IMR-90 (cell line): ENCODE results near the gene GLTPD2. TPM values are rescaled to one million over a fixed set of nuclear protein-coding genes. Genes with fewer than 3 reads are reported as not detected.

Experiments
- ATAC-seq: fragments of 200-7000 bp; cut with Tn5 transposase; 2 replicates; pipeline ENCODE4 v1.9.1; 2020; ENCODE audit warnings: low read depth, mild to moderate bottlenecking, moderate library complexity
- Bru-seq: library from RNA; stranded (reverse); fragments of 400-500 nt; gene quantifications from one replicate; lab custom pipeline; 2021; lab: Mats Ljungman, UMichigan
- BruChase-seq, 2 experiments: library from RNA; stranded (reverse); fragments of 400-500 nt; gene quantifications; one replicate each; lab custom pipeline; 2021; lab: Mats Ljungman, UMichigan
- BruUV-seq: library from RNA; stranded (reverse); fragments of 400-500 nt; replicated peaks from 2 replicates; lab custom pipeline; 2021; lab: Mats Ljungman, UMichigan
- CTCF ChIA-PET: fragments of 300-600 bp; formaldehyde crosslinking; extraction: SDS; loops from one replicate; lab custom pipeline; 2021; ENCODE audit warnings: antibody characterized with exemption; lab: Yijun Ruan, JAX
- POLR2A ChIA-PET: fragments of 300-600 bp; sonication (Branson Sonifier 250); formaldehyde crosslinking; loops from one replicate; lab custom pipeline; 2022; ENCODE audit warnings: antibody characterized with exemption; ENCODE audit not compliant: unreplicated experiment; lab: Charles Lee
- DNase-seq: peaks from one replicate; pipeline ENCODE4 v3.0.0; 2013
- H2AFZ ChIP-seq: replicated peaks from 2 replicates; pipeline ENCODE3; 2013; ENCODE audit warnings: low read length, mild to moderate bottlenecking; ENCODE audit not compliant: poor library complexity
- H2AK5ac ChIP-seq: 2 replicates; pipeline ENCODE4 v1.6.1; 2013; ENCODE audit warnings: low read depth, low read length, inconsistent platforms
- H2AK9ac ChIP-seq: replicated peaks from 2 replicates; pipeline ENCODE3; 2013; ENCODE audit warnings: mild to moderate bottlenecking, low read depth, low read length, moderate library complexity; ENCODE audit not compliant: poor library complexity
- H2BK120ac ChIP-seq: 2 replicates; pipeline ENCODE4 v1.6.1; 2013; ENCODE audit warnings: low read depth, low read length, inconsistent platforms
- H2BK15ac ChIP-seq: 3 replicates; pipeline ENCODE4 v1.6.1; 2013; ENCODE audit warnings: low read depth, low read length, inconsistent platforms
- H2BK20ac ChIP-seq: 2 replicates; pipeline ENCODE4 v1.6.1; 2013; ENCODE audit warnings: low read depth, mild to moderate bottlenecking, inconsistent platforms, low read length, moderate library complexity
- H2BK5ac ChIP-seq: 2 replicates; pipeline ENCODE4 v1.6.1; 2013; ENCODE audit warnings: mild to moderate bottlenecking, low read depth, low read length, inconsistent platforms; ENCODE audit not compliant: poor library complexity, severe bottlenecking
- H3K14ac ChIP-seq: replicated peaks from 2 replicates; pipeline ENCODE4 v1.6.1; 2013; ENCODE audit warnings: low read depth, low read length, inconsistent platforms
- H3K18ac ChIP-seq: 2 replicates; pipeline ENCODE4 v1.6.1; 2013; ENCODE audit warnings: low read depth, low read length, control low read depth
- H3K23ac ChIP-seq: 2 replicates; pipeline ENCODE4 v1.6.1; 2013; ENCODE audit warnings: low read depth, low read length, inconsistent platforms
- H3K27ac ChIP-seq: 2 replicates; pipeline ENCODE4 v1.5.1; 2013; ENCODE audit warnings: mild to moderate bottlenecking, control low read depth, low read length; ENCODE audit not compliant: insufficient read depth
- H3K27me3 ChIP-seq: 2 replicates; pipeline ENCODE4 v1.6.1; 2013; ENCODE audit warnings: low read length; ENCODE audit not compliant: control insufficient read depth, insufficient read depth
- H3K36me3 ChIP-seq: 2 replicates; pipeline ENCODE4 v1.6.1; 2013; ENCODE audit warnings: low read length, mixed read lengths; ENCODE audit not compliant: control insufficient read depth, insufficient read depth
- H3K4ac ChIP-seq: 2 replicates; pipeline ENCODE4 v1.6.1; 2013; ENCODE audit warnings: low read depth, low read length, inconsistent platforms
- H3K4me1 ChIP-seq: 2 replicates; pipeline ENCODE4 v1.6.1; 2013; ENCODE audit warnings: low read length, mixed read lengths; ENCODE audit not compliant: control insufficient read depth, insufficient read depth
- H3K4me2 ChIP-seq: 2 replicates; pipeline ENCODE4 v1.6.1; 2013; ENCODE audit warnings: low read depth, mild to moderate bottlenecking, control low read depth, low read length, moderate library complexity
- H3K4me3 ChIP-seq: 2 replicates; pipeline ENCODE4 v1.5.1; 2013; ENCODE audit warnings: low read depth, mild to moderate bottlenecking, control low read depth, low read length, moderate library complexity; ENCODE audit not compliant: insufficient read depth
- H3K56ac ChIP-seq: 2 replicates; pipeline ENCODE4 v1.6.1; 2013; ENCODE audit warnings: low read length, inconsistent platforms; ENCODE audit not compliant: insufficient read depth; ENCODE audit errors: extremely low read depth
- H3K79me1 ChIP-seq, 2 experiments: 2 replicates each; pipeline ENCODE4 v1.6.1; 2013; ENCODE audit warnings: low read length in 2 of 2, inconsistent platforms in 1 of 2, low read depth in 1 of 2
- H3K9ac ChIP-seq: 2 replicates; pipeline ENCODE4 v1.6.1; 2013; ENCODE audit warnings: low read depth, low read length, control low read depth
- H3K9me1 ChIP-seq: 2 replicates; pipeline ENCODE4 v1.6.1; 2013; ENCODE audit warnings: low read length, inconsistent platforms; ENCODE audit not compliant: insufficient read depth
- H3K9me3 ChIP-seq: 2 replicates; pipeline ENCODE4 v1.6.1; 2013; ENCODE audit warnings: low read length; ENCODE audit not compliant: control insufficient read depth, insufficient read depth
- H4K20me1 ChIP-seq: 2 replicates; pipeline ENCODE4 v1.6.1; 2013; ENCODE audit warnings: low read length, inconsistent platforms; ENCODE audit not compliant: insufficient read depth
- H4K5ac ChIP-seq: 2 replicates; pipeline ENCODE4 v1.6.1; 2013; ENCODE audit warnings: mild to moderate bottlenecking, low read depth, low read length, control low read depth
- H4K8ac ChIP-seq, 2 experiments: 2 replicates each; pipeline ENCODE4 v1.6.1; 2013; ENCODE audit warnings: low read depth in 2 of 2, low read length in 2 of 2, control low read depth in 1 of 2, inconsistent platforms in 1 of 2
- H4K91ac ChIP-seq: 2 replicates; pipeline ENCODE4 v1.6.1; 2013; ENCODE audit warnings: low read depth, low read length, inconsistent platforms; ENCODE audit not compliant: insufficient read depth
- BHLHE40 ChIP-seq: fragments of 150-350 bp; IDR thresholded peaks from 2 replicates; pipeline ENCODE4 v1.6.1; 2016; ENCODE audit warnings: mild to moderate bottlenecking, low read depth, low read length
- CEBPB ChIP-seq: IDR thresholded peaks from 2 replicates; pipeline ENCODE4 v1.6.1; 2012; ENCODE audit warnings: low read depth, low read length, improper control_type of control experiment
- CHD1 ChIP-seq: IDR thresholded peaks from 2 replicates; pipeline ENCODE4 v1.6.1; 2012; ENCODE audit warnings: low read depth, low read length, improper control_type of control experiment
- ELK1 ChIP-seq: fragments of 150-350 bp; IDR thresholded peaks from 2 replicates; pipeline ENCODE4 v1.6.1; 2016; ENCODE audit warnings: low read depth, mild to moderate bottlenecking, low read length, moderate library complexity, borderline replicate concordance
- FOS ChIP-seq: fragments of 150-350 bp; IDR thresholded peaks from 2 replicates; pipeline ENCODE4 v1.6.1; 2016; ENCODE audit warnings: low read depth, low read length
- MAFK ChIP-seq: IDR thresholded peaks from 2 replicates; pipeline ENCODE4 v1.6.1; 2012; ENCODE audit warnings: low read depth, low read length, improper control_type of control experiment
- MAZ ChIP-seq: IDR thresholded peaks from 2 replicates; pipeline ENCODE4 v1.6.1; 2012; ENCODE audit warnings: low read depth, mild to moderate bottlenecking, low read length, improper control_type of control experiment, moderate library complexity, borderline replicate concordance
- MXI1 ChIP-seq: IDR thresholded peaks from 2 replicates; pipeline ENCODE4 v1.6.1; 2012; ENCODE audit warnings: low read depth, mild to moderate bottlenecking, low read length, moderate library complexity, borderline replicate concordance
- NFE2L2 ChIP-seq: fragments of 150-350 bp; IDR thresholded peaks from 2 replicates; pipeline ENCODE4 v1.6.1; 2016; ENCODE audit warnings: low read depth, mild to moderate bottlenecking, low read length
- POLR2A ChIP-seq: IDR thresholded peaks from 2 replicates; pipeline ENCODE4 v1.6.1; 2012; ENCODE audit warnings: mild to moderate bottlenecking, low read depth, low read length
- RAD21 ChIP-seq: IDR thresholded peaks from 2 replicates; pipeline ENCODE4 v1.6.1; 2012; ENCODE audit warnings: low read length, improper control_type of control experiment
- RCOR1 ChIP-seq: IDR thresholded peaks from 2 replicates; pipeline ENCODE4 v1.6.1; 2012; ENCODE audit warnings: mild to moderate bottlenecking, low read length, improper control_type of control experiment; ENCODE audit not compliant: insufficient replicate concordance
- RFX5 ChIP-seq: IDR thresholded peaks from 2 replicates; pipeline ENCODE4 v1.8.0; 2012; ENCODE audit warnings: low read depth, mild to moderate bottlenecking, low read length, moderate library complexity
- SMC3 ChIP-seq: fragments of 150-350 bp; IDR thresholded peaks from 2 replicates; pipeline ENCODE4 v1.6.1; 2016; ENCODE audit warnings: low read depth, mild to moderate bottlenecking, antibody characterized with exemption, low read length, moderate library complexity
- USF2 ChIP-seq: fragments of 150-350 bp; IDR thresholded peaks from 2 replicates; pipeline ENCODE4 v1.6.1; 2017; ENCODE audit warnings: mild to moderate bottlenecking, antibody characterized with exemption, low read length, low read depth
- WGBS, 2 experiments: methylation state at CpG; one replicate each; pipeline versions ENCODE4 v1.1.5 to v1.1.7; 2013; ENCODE audit warnings: missing lambda C conversion rate in 2 of 2; ENCODE audit not compliant: insufficient read length in 1 of 2; ENCODE audit errors: extremely low coverage in 2 of 2; 5-methylcytosine and 5-hydroxymethylcytosine counted together
- dilution Hi-C: fragments of 300-500 bp; cut with HindIII; formaldehyde crosslinking; loops from one replicate; pipeline ENCODE4 v1.14.3; 2018; ENCODE audit warnings: low sequenced_read_pairs; ENCODE audit not compliant: unreplicated experiment
- in situ Hi-C: fragments of 300-500 bp; cut with MboI; formaldehyde crosslinking; loops from 3 replicates; pipeline ENCODE4 v1.14.3; 2019; ENCODE audit warnings: low sequenced_read_pairs, inconsistent platforms, mixed read lengths
- intact Hi-C: fragments of 100-400 bp; cut with micrococcal nuclease; formaldehyde crosslinking; loops from 2 replicates; pipeline ENCODE4 v1.10.0; 2022
- long read RNA-seq: library from polyadenylated mRNA; unstranded; transcript quantifications from one replicate; pipeline ENCODE4 v2.0.0, GENCODE V29; 2021; ENCODE audit not compliant: unreplicated experiment
- polyA plus RNA-seq, 3 experiments: library from polyadenylated mRNA; depleted of rRNA; stranded (reverse); fragments of >200 nt; gene quantifications; 2 replicates each; pipeline ENCODE4 v1.2.3, GENCODE V29; 2012; ENCODE audit warnings: low replicate concordance in 1 of 3
- total RNA-seq: library from RNA; depleted of rRNA; stranded (reverse); fragments of >200 nt; gene quantifications from 2 replicates; pipeline ENCODE4 v1.2.3, GENCODE V29; 2012; rRNA removed

GLTPD2 gene
- total RNA-seq (not detected in 2 replicates), polyA plus RNA-seq (2012; rRNA removed) (not detected in 2 replicates), Bru-seq, nascent RNA (not detected), BruChase-seq, experiment 1, labeled RNA remaining after a 6-hour chase (not detected), BruChase-seq, experiment 2, labeled RNA remaining after a 2-hour chase (not detected)
- polyA plus RNA-seq (2012; cell fraction: cytosol; rRNA removed), result not detected in 2 replicates
- polyA plus RNA-seq (2012; cell fraction: nucleus; rRNA removed; ENCODE audit: low replicate concordance), result not detected in 2 replicates
- long read RNA-seq, result 0 reads

- CTCF ChIA-PET, result interaction anchor here (0.6 to 1.5 kb wide), 5 partner anchors 10 to 107 kb away, joined by 3 to 6 read pairs (median 5); no protein-coding TSS in a partner anchor
- Histone ChIP-seq H3K27ac (peak within 1 kb of the TSS; percentile 53; the same call in 1 of the 2 replicates), H2AK5ac (no peak within 1 kb of the TSS), H3K23ac (0 out of 2 replicates have a peak within 1 kb of the TSS, but pooled peaks have one; percentile 16), H2AFZ (peak within 1 kb of the TSS; percentile 99), H3K18ac (no peak within 1 kb of the TSS), H4K20me1 (no peaks in the 10 kb centered on the region), H3K9me3 (no peaks in the 10 kb centered on the region), H3K9ac (peak within 1 kb of the TSS; percentile 49), H3K4me1 (peaks cover 5% of the 10 kb centered on the region; the same call in 1 of the 2 replicates), H2BK20ac (no peak within 1 kb of the TSS), H3K36me3 (no peaks in the 10 kb centered on the region), H3K27me3 (peaks cover 22% of the 10 kb centered on the region), H3K4me2 (peak within 1 kb of the TSS; percentile 78), H3K4ac (peak within 1 kb of the TSS; percentile 40; the same call in 1 of the 2 replicates), H2BK15ac (no peak within 1 kb of the TSS), H3K4me3 (peak within 1 kb of the TSS; percentile 64), H3K14ac (peak within 1 kb of the TSS; percentile 32; the same call in 1 of the 2 replicates), H4K91ac (no peak within 1 kb of the TSS), H2AK9ac (peak within 1 kb of the TSS; percentile 87), H2BK5ac (peak within 1 kb of the TSS; percentile 36), H3K9me1 (peaks cover 4% of the 10 kb centered on the region), H2BK120ac (no peak within 1 kb of the TSS), H4K8ac (peak within 1 kb of the TSS; percentile 49 to 81; a peak in 3 of 4 replicates), H4K5ac (0 out of 2 replicates have a peak within 1 kb of the TSS, but pooled peaks have one; percentile 31), H3K79me1 (peaks cover 0 to 5% of the 10 kb centered on the region in 2 experiments; a peak in 2 of 4 replicates), H3K56ac (no peak within 1 kb of the TSS)
- no peak for ATAC-seq
- WGBS, 2 experiments, result 26% methylated on average over 23 of the region's 62 CpGs; no CpG with 5 or more reads in 1 of the 2 experiments
- dilution Hi-C loops (no loop called here), intact Hi-C loops (no loop called here), in situ Hi-C loops (loop anchor here (5.0 kb wide), 1 partner anchor 93 kb away; no protein-coding TSS in a partner anchor)
- POLR2A ChIA-PET, result no interaction called here
- no TSS peak for BruUV-seq
- DNase-seq, result no peak
- TF ChIP-seq RCOR1 (no peak), RAD21 (no peak), MXI1 (no peak), ELK1 (no peak), RFX5 (no peak), CEBPB (no peak), NFE2L2 (no peak), USF2 (no peak), MAZ (no peak), POLR2A (no peak), FOS (no peak), BHLHE40 (no peak), CHD1 (no peak), MAFK (no peak), SMC3 (no peak)
These were observed at the start of gene GLTPD2 for GRCh38 chr17:4788807-4789700. TSS of gene GLTPD2 (plus strand) at chr17:4788964. CDS start at chr17:4789012, 48 bp downstream.
